Ishikawa (cell line): ENCODE measurements around the gene POLR2I.

Experiments
- CEBPB ChIP-seq: IDR thresholded peaks from 2 replicates; pipeline ENCODE4 v1.6.1; 2012
- CREB1 ChIP-seq: IDR thresholded peaks from 2 replicates; pipeline ENCODE4 v1.6.1; 2012; ENCODE audit warnings: low read depth
- EGR1 ChIP-seq: IDR thresholded peaks from 2 replicates; pipeline ENCODE4 v1.6.1; 2012
- EP300 ChIP-seq: IDR thresholded peaks from 2 replicates; pipeline ENCODE4 v1.6.1; 2012; ENCODE audit warnings: borderline replicate concordance
- NFIC ChIP-seq: IDR thresholded peaks from 2 replicates; pipeline ENCODE4 v1.6.1; 2012
- RAD21 ChIP-seq: IDR thresholded peaks from 2 replicates; pipeline ENCODE4 v1.6.1; 2012; ENCODE audit warnings: low read depth
- TAF1 ChIP-seq: IDR thresholded peaks from 2 replicates; pipeline ENCODE4 v1.6.1; 2012; ENCODE audit warnings: low read depth, mild to moderate bottlenecking
- TCF12 ChIP-seq: IDR thresholded peaks from 2 replicates; pipeline ENCODE4 v1.6.1; 2012; ENCODE audit warnings: low read depth
- TEAD4 ChIP-seq: IDR thresholded peaks from 2 replicates; pipeline ENCODE4 v1.6.1; 2012
- YY1 ChIP-seq: IDR thresholded peaks from 2 replicates; pipeline ENCODE4 v1.6.1; 2012; ENCODE audit warnings: low read depth
- TF ChIP-seq, protein P1 (sequence below): IDR thresholded peaks from 2 replicates; pipeline ENCODE4 v1.6.1; 2012
- TF ChIP-seq, protein P2 (sequence below): IDR thresholded peaks from 2 replicates; pipeline ENCODE4 v1.6.1; 2012
- TF ChIP-seq, protein P3 (sequence below): IDR thresholded peaks from 2 replicates; pipeline ENCODE4 v1.6.1; 2012; ENCODE audit warnings: low read depth, mild to moderate bottlenecking

DNA sequence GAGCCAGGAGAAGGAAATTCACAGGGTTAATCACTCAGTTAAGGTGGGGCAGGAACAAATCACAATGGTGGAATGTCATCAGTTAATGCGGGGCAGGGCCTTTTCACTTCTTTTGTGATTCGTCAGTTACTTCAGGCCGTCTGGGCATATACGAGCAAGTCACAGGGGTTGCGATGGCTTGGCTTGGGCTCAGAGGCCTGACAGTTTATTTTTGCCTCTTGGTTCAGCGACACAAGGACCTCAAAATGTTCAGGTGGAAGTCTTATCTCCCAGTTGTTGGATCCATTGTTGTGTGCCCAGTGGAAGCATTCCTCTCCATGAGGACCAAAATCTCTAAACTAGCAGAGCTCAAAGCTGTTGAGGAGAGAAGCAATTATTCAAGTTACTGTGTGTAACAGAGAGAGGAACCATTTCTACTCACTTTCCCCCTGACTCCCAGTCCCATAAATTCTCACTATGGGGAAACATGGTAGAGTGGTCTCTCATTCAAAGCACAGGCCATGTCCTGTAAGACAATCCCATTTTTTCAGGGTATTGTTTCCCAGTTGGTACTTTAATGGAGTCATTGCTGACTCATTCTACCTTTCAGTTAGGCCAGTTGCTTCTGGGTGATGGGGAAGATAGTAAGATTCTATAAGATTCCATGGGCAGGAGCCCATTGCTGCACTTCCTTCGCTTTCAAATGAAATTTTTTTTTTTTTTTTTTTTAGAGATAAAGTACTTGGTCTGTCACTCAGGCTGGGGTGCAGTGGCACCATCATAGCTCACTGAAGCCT, 46.3 kb upstream of the POLR2I start:
- TF ChIP-seq EP300 (no peak), NFIC (no peak), CREB1 (no peak), TCF12 (no peak), TAF1 (no peak), TEAD4 (no peak), RAD21 (no peak), YY1 (no peak), EGR1 (no peak), CEBPB (no peak)
- TF ChIP-seq, protein P1, sequence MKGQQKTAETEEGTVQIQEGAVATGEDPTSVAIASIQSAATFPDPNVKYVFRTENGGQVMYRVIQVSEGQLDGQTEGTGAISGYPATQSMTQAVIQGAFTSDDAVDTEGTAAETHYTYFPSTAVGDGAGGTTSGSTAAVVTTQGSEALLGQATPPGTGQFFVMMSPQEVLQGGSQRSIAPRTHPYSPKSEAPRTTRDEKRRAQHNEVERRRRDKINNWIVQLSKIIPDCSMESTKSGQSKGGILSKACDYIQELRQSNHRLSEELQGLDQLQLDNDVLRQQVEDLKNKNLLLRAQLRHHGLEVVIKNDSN, result no peak
- TF ChIP-seq, protein P2, sequence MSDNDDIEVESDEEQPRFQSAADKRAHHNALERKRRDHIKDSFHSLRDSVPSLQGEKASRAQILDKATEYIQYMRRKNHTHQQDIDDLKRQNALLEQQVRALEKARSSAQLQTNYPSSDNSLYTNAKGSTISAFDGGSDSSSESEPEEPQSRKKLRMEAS, result no peak
- TF ChIP-seq, protein P3, sequence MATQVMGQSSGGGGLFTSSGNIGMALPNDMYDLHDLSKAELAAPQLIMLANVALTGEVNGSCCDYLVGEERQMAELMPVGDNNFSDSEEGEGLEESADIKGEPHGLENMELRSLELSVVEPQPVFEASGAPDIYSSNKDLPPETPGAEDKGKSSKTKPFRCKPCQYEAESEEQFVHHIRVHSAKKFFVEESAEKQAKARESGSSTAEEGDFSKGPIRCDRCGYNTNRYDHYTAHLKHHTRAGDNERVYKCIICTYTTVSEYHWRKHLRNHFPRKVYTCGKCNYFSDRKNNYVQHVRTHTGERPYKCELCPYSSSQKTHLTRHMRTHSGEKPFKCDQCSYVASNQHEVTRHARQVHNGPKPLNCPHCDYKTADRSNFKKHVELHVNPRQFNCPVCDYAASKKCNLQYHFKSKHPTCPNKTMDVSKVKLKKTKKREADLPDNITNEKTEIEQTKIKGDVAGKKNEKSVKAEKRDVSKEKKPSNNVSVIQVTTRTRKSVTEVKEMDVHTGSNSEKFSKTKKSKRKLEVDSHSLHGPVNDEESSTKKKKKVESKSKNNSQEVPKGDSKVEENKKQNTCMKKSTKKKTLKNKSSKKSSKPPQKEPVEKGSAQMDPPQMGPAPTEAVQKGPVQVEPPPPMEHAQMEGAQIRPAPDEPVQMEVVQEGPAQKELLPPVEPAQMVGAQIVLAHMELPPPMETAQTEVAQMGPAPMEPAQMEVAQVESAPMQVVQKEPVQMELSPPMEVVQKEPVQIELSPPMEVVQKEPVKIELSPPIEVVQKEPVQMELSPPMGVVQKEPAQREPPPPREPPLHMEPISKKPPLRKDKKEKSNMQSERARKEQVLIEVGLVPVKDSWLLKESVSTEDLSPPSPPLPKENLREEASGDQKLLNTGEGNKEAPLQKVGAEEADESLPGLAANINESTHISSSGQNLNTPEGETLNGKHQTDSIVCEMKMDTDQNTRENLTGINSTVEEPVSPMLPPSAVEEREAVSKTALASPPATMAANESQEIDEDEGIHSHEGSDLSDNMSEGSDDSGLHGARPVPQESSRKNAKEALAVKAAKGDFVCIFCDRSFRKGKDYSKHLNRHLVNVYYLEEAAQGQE, result no peak
